A673 (cell line): ENCODE results near the gene CDK15. TPM values are rescaled to one million over a fixed set of nuclear protein-coding genes. Genes with fewer than 3 reads are reported as not detected.

Source experiments
- BruUV-seq: library from RNA; stranded (reverse); fragments of 400-500 nt; replicated peaks from 2 replicates; lab custom pipeline; 2021; lab: Mats Ljungman, UMichigan
- CTCF ChIA-PET: fragments of 300-600 bp; sonication (Branson Sonifier 250); formaldehyde crosslinking; loops from one replicate; lab custom pipeline; 2022; ENCODE audit warnings: antibody characterized with exemption; lab: Charles Lee
- POLR2A ChIA-PET: fragments of 300-600 bp; sonication (Branson Sonifier 250); formaldehyde crosslinking; loops from one replicate; lab custom pipeline; 2022; ENCODE audit warnings: antibody characterized with exemption; ENCODE audit not compliant: low non-redundant PET; lab: Charles Lee
- DNase-seq: peaks from one replicate; pipeline ENCODE4 v3.0.0-alpha.2; 2015; ENCODE audit warnings: low spot score
- H3K27ac ChIP-seq: fragments of 200-600 bp; sonication (generic); 2 replicates; pipeline ENCODE4 v1.5.1; 2016; ENCODE audit warnings: mixed run types, low read depth, mild to moderate bottlenecking, mixed read lengths, antibody characterized with exemption, low read length; ENCODE audit not compliant: poor library complexity, severe bottlenecking
- H3K27me3 ChIP-seq: fragments of 200-600 bp; sonication (generic); replicated peaks from 2 replicates; pipeline ENCODE4 v1.6.1; 2017; ENCODE audit warnings: mixed run types, low read depth, mild to moderate bottlenecking, mixed read lengths, antibody characterized with exemption, low read length; ENCODE audit not compliant: insufficient read depth, poor library complexity
- H3K36me3 ChIP-seq: fragments of 200-600 bp; sonication (generic); 2 replicates; pipeline ENCODE4 v1.6.1; 2016; ENCODE audit warnings: mixed run types, mild to moderate bottlenecking, mixed read lengths, antibody characterized with exemption, low read length; ENCODE audit not compliant: insufficient read depth, poor library complexity, severe bottlenecking
- H3K4me1 ChIP-seq: fragments of 200-600 bp; sonication (generic); 2 replicates; pipeline ENCODE4 v1.6.1; 2017; ENCODE audit warnings: mixed run types, mild to moderate bottlenecking, mixed read lengths, antibody characterized with exemption, low read length; ENCODE audit not compliant: insufficient read depth, poor library complexity, severe bottlenecking
- H3K4me3 ChIP-seq: fragments of 200-600 bp; sonication (generic); 2 replicates; pipeline ENCODE4 v1.5.1; 2016; ENCODE audit warnings: low read depth, mixed run types, mild to moderate bottlenecking, mixed read lengths, low read length; ENCODE audit not compliant: poor library complexity, severe bottlenecking
- H3K9me3 ChIP-seq: fragments of 200-600 bp; sonication (generic); 2 replicates; pipeline ENCODE4 v1.6.1; 2016; ENCODE audit warnings: mixed run types, low read depth, mild to moderate bottlenecking, mixed read lengths, antibody characterized with exemption, low read length; ENCODE audit not compliant: poor library complexity, severe bottlenecking
- CTCF ChIP-seq: fragments of 300-800, 200-600 bp; sonication (generic); conservative IDR thresholded peaks from 2 replicates; pipeline ENCODE4 v1.5.1; 2017; ENCODE audit warnings: low read depth, mild to moderate bottlenecking, antibody characterized with exemption, low read length, moderate library complexity, mixed read lengths
- EZH2 ChIP-seq: fragments of 200-600 bp; sonication (generic); IDR thresholded peaks from 2 replicates; pipeline ENCODE4 v1.6.1; 2017; ENCODE audit warnings: borderline replicate concordance, low read depth, mild to moderate bottlenecking, mixed read lengths, antibody characterized with exemption, low read length; ENCODE audit not compliant: poor library complexity, severe bottlenecking
- intact Hi-C: fragments of 100-400 bp; cut with micrococcal nuclease; formaldehyde crosslinking; loops from one replicate; pipeline ENCODE4 v1.10.0; 2022; ENCODE audit not compliant: unreplicated experiment
- total RNA-seq: library from RNA; stranded (reverse); gene quantifications from 2 replicates; pipeline ENCODE4 v1.2.3, GENCODE V29; 2021

Gene CDK15
- total RNA-seq, 1 experiment from 2014 or later: 0.11 TPM

DNA sequence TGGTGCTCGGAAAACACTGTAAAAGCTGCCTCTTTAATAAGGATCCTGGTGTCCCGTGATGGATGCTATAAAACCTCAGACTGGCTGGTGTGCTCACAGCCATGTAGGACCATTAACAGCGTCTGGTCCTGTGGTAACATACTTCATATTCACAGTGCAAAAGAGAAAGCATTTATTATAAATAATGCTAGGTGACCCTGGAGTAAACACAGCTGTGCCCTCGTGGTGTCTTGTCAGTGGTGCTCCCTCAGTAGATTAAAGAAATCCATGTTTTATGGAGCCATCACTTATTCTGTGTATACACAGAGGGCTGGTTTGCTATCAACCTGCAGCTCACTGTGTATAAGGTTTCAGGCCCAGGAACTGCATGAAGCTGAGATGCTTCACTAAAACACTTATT, 106.9 kb downstream of the CDK15 start:
- intact Hi-C loops: no loop called here
- POLR2A ChIA-PET: interaction anchor here (0.6 kb wide), 1 partner anchor 25 kb away, joined by 3 read pairs; no protein-coding TSS in a partner anchor
- no TSS peak for BruUV-seq
- no peak for TF ChIP-seq EZH2
- no peak for TF ChIP-seq CTCF
- Histone ChIP-seq H3K9me3 (no peaks in the 10 kb centered on the region), H3K27ac (no peak overlapping the region), H3K4me3 (no peak overlapping the region), H3K4me1 (no peaks in the 10 kb centered on the region), H3K27me3 (no peaks in the 10 kb centered on the region), H3K36me3 (no peaks in the 10 kb centered on the region)
- CTCF ChIA-PET: no interaction called here
- no peak for DNase-seq

- Histone ChIP-seq H3K9me3 (no peaks in the 10 kb centered on the region), H3K4me3 (no peak overlapping the region), H3K27me3 (no peaks in the 10 kb centered on the region), H3K36me3 (no peaks in the 10 kb centered on the region), H3K27ac (no peak overlapping the region), H3K4me1 (no peaks in the 10 kb centered on the region)
- ChIA-PET CTCF (no interaction called here), POLR2A (no interaction called here)
- TF ChIP-seq CTCF: no peak
- TF ChIP-seq EZH2: no peak
- no peak for DNase-seq
- intact Hi-C loops: no loop called here
- no TSS peak for BruUV-seq
These were observed 109.1 kb downstream of the CDK15 start for GRCh38 chr2:201915446-201915845.

DNA sequence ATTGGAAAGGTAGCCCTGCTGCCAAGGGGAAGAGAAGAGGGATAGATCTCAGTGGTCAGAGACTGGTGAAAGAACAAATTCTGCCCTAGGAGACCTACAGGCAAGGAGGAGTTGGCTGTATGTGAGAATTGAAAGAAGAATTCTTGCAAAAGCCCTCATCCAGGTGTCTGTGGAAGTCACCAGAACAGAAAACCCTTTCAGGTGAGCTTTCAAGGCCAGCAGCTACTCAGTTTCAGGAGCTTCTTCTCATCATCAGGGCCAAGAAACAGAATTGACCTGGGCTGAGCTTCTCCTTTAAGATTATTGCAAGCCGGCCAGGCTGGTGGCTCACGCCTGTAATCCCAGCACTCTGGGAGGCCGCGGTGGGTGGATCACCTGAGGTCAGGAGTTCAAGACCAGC, 110.2 kb downstream of the CDK15 start:
- Histone ChIP-seq H3K36me3 (no peaks in the 10 kb centered on the region), H3K9me3 (no peaks in the 10 kb centered on the region), H3K4me1 (no peaks in the 10 kb centered on the region), H3K27me3 (no peaks in the 10 kb centered on the region), H3K27ac (no peak overlapping the region), H3K4me3 (no peak overlapping the region)
- CTCF ChIA-PET: interaction anchor here (0.7 kb wide), 1 partner anchor 263 kb away, joined by 5 read pairs; no protein-coding TSS in a partner anchor
- no peak for DNase-seq
- POLR2A ChIA-PET: no interaction called here
- TF ChIP-seq CTCF (no peak), EZH2 (no peak)
- no TSS peak for BruUV-seq
- intact Hi-C loops: no loop called here
